Spleen (tissue), 11 donors: ENCODE measurements around the gene PHF3. TPM values are rescaled to one million over a fixed set of nuclear protein-coding genes. Genes with fewer than 3 reads are reported as not detected.
"Not testable (repeated sequence)": the region's sequence is repeated elsewhere in the genome, so short reads cannot be mapped to it uniquely, and the experiment has no call there.

Source experiments
- DNase-seq: peaks from one replicate; pipeline ENCODE4 v3.0.0-alpha.2; 2020
- H3K27ac ChIP-seq, 8 donors: fragments of 200-600 bp; sonication (generic) in 7 of 8; 1 replicate in 4 of 8; 2 replicates in 4 of 8; pipeline versions ENCODE4 v1.5.0 to v1.8.0; 2016 to 2021; ENCODE audit warnings: inconsistent platforms in 4 of 8, mild to moderate bottlenecking in 4 of 8, moderate library complexity in 1 of 8
- H3K27me3 ChIP-seq, 7 donors: fragments of 200-600 bp; sonication (generic) in 6 of 7; replicated peaks in 1 of 7; 1 replicate in 4 of 7; 2 replicates in 3 of 7; pipeline versions ENCODE4 v1.5.0 to v1.8.0; 2016 to 2021; ENCODE audit warnings: inconsistent platforms in 3 of 7, mild to moderate bottlenecking in 1 of 7
- H3K36me3 ChIP-seq, 6 donors: fragments of 200-600 bp; sonication (generic) in 5 of 6; 1 replicate in 4 of 6; 2 replicates in 2 of 6; pipeline versions ENCODE4 v1.5.0 to v1.8.0; 2016 to 2021; ENCODE audit warnings: inconsistent platforms in 2 of 6
- H3K4me1 ChIP-seq, 6 donors: fragments of 200-600 bp; sonication (generic) in 5 of 6; 1 replicate in 3 of 6; 2 replicates in 3 of 6; pipeline versions ENCODE4 v1.5.0 to v1.8.0; 2016 to 2021; ENCODE audit warnings: inconsistent platforms in 3 of 6
- H3K4me3 ChIP-seq, 8 donors: fragments of 200-600 bp; sonication (generic) in 7 of 8; 1 replicate in 4 of 8; 2 replicates in 4 of 8; pipeline versions ENCODE4 v1.5.0 to v1.8.0; 2016 to 2021; ENCODE audit warnings: inconsistent platforms in 4 of 8, mild to moderate bottlenecking in 4 of 8, moderate library complexity in 2 of 8
- H3K9me3 ChIP-seq, 8 donors: fragments of 200-600 bp; sonication (generic) in 7 of 8; 1 replicate in 4 of 8; 2 replicates in 4 of 8; pipeline versions ENCODE4 v1.5.0 to v1.8.0; 2016 to 2021; ENCODE audit warnings: inconsistent platforms in 4 of 8
- POLR2A ChIP-seq, 3 donors: fragments of 450-650 bp; IDR thresholded peaks; one replicate each; pipeline ENCODE4 v1.5.1; 2017; ENCODE audit warnings: antibody characterized with exemption in 3 of 3, mild to moderate bottlenecking in 1 of 3
- POLR2AphosphoS5 ChIP-seq, 3 donors: sonication (generic); formaldehyde crosslinking; IDR thresholded peaks; one replicate each; pipeline ENCODE4 v1.5.1; 2017; ENCODE audit warnings: antibody characterized with exemption in 3 of 3
- WGBS, 5 donors: extraction: QIAGEN DNeasy Blood & Tissue Kit in 3 of 5; methylation state at CpG; one replicate each; pipeline versions ENCODE4 v1.1.5 to v1.1.7; 2013 to 2018; 5-methylcytosine and 5-hydroxymethylcytosine counted together
- intact Hi-C: fragments of 100-400 bp; cut with DNase I; formaldehyde crosslinking; loops from one replicate; pipeline ENCODE4 v1.15.0; 2023; ENCODE audit warnings: low total_unique reads
- polyA plus RNA-seq, 3 donors: library from polyadenylated mRNA; stranded (reverse); fragments of 200-250 nt; gene quantifications; one replicate each; pipeline ENCODE4 v1.2.1, GENCODE V29; 2013
- total RNA-seq, 7 donors: library from RNA; depleted of rRNA in 3 of 7; stranded (reverse); fragments of >200 nt in 3 of 7; fragmentation: NEBNext Ultra II Directional in 4 of 7; extraction: Animal tissue kit (Norgen Biotek cat#: 25700) in 4 of 7; gene quantifications; one replicate each; pipeline versions ENCODE4 v1.1.0 to v1.2.1, GENCODE V29; 2016 to 2021
- TF ChIP-seq, protein P1 (sequence below), 11 experiments: fragments of 200-600 bp in 7 of 11; fragments of 450-650 bp in 4 of 11; sonication (generic) in 4 of 11; IDR thresholded peaks in 8 of 11; conservative IDR thresholded peaks in 3 of 11; 1 replicate in 7 of 11; 2 replicates in 4 of 11; pipeline versions ENCODE4 v1.4.0 to v1.8.0; 2016 to 2021; ENCODE audit warnings: antibody characterized with exemption in 11 of 11, inconsistent platforms in 4 of 11, mild to moderate bottlenecking in 1 of 11
- donor health status: healthy with polysubstance abuse.
- donor health status: DM: no; HTN: no; CAD: no; lungs with moderate emphysema.
- donor health status: DM: no; HTN: no; CAD: no.
- donor health status: Bipolar disorder and iron deficiency.
- donor health status: healthy.
- donor health status: DM: no; HTN: no; CAD: no.
- donor health status: DM: yes; HTN: yes; CAD: no.

The PHF3 gene
- total and polyA plus RNA-seq, 10 donors, result 7.5 to 111 (median 71.8) TPM

DNA sequence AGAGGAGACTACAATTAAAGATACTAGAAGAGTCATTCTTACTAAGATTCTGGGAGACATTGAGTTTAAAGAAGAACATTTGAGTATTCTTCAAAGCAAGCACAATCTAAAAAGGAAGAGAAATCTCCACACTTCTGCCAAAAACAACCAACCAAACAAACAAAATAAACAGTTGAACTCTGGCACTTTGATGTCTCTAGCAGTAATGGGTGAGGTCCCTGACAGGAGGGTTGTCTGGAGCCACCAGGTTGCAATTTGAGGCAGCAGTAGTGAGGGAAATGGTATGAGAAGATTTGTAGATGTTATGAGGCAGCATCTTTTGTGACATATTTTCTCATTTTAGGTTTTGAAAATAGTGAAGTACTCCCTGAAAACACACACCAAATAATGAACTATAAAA lies 108.1 kb downstream of the PHF3 start:
- DNase-seq, result no peak
- H3K4me3 ChIP-seq, result no peak overlapping the region
- intact Hi-C loops, result no loop called here

DNA sequence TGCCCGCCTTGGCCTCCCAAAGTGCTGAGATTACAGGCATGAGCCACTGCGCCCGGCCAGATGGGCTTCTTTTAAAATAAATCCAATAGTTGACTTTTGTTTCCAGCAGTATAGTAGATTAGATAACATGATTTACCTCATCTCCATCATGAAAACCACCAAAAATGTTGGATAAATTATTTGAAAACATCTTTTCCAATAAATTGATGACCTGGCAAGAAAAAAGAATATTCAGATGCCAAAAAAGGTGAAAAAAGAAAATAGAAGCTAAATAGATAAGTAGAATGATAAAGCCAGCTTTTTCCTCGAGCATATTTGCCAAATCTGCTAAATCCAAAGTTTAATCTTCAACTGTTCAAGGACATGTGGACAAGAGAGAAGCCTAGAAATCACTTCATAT lies 109.2 kb downstream of the PHF3 start:
- H3K4me3 ChIP-seq, result no peak overlapping the region
- H3K4me1 ChIP-seq, result no peaks in the 10 kb centered on the region
- intact Hi-C loops, result no loop called here
- TF ChIP-seq POLR2A (IDR thresholded peaks at IDR 0.05) (no peak), POLR2AphosphoS5 (IDR thresholded peaks at IDR 0.05) (no peak)
- TF ChIP-seq, protein P1, sequence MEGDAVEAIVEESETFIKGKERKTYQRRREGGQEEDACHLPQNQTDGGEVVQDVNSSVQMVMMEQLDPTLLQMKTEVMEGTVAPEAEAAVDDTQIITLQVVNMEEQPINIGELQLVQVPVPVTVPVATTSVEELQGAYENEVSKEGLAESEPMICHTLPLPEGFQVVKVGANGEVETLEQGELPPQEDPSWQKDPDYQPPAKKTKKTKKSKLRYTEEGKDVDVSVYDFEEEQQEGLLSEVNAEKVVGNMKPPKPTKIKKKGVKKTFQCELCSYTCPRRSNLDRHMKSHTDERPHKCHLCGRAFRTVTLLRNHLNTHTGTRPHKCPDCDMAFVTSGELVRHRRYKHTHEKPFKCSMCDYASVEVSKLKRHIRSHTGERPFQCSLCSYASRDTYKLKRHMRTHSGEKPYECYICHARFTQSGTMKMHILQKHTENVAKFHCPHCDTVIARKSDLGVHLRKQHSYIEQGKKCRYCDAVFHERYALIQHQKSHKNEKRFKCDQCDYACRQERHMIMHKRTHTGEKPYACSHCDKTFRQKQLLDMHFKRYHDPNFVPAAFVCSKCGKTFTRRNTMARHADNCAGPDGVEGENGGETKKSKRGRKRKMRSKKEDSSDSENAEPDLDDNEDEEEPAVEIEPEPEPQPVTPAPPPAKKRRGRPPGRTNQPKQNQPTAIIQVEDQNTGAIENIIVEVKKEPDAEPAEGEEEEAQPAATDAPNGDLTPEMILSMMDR (IDR thresholded peaks at IDR 0.05 in 8 of 11, conservative IDR thresholded peaks at IDR 0.05 in 3 of 11), result no peak
- 85 to 94% (median 91%) methylated on average over 4 of the region's 4 CpGs for WGBS, 5 donors
- peaks cover 0 to 9% (median 0%) of the 10 kb centered on the region in 8 donors for H3K9me3 ChIP-seq
- H3K27me3 ChIP-seq, result no peaks in the 10 kb centered on the region
- H3K27ac ChIP-seq, result no peak overlapping the region
- H3K36me3 ChIP-seq, result no peaks in the 10 kb centered on the region
- DNase-seq, result no peak

More for the DNA sequence above, 108.1 kb downstream of the PHF3 start:
- no peak overlapping the region for H3K27ac ChIP-seq
- TF ChIP-seq, protein P1 (IDR thresholded peaks at IDR 0.05 in 8 of 11, conservative IDR thresholded peaks at IDR 0.05 in 3 of 11), result no peak
- TF ChIP-seq POLR2A (IDR thresholded peaks at IDR 0.05) (no peak), POLR2AphosphoS5 (IDR thresholded peaks at IDR 0.05) (no peak)
- no peaks in the 10 kb centered on the region for H3K4me1 ChIP-seq
- H3K9me3 ChIP-seq, result peaks cover 0 to 9% (median 0%) of the 10 kb centered on the region in 8 donors
- no peaks in the 10 kb centered on the region for H3K27me3 ChIP-seq
- H3K36me3 ChIP-seq, result no peaks in the 10 kb centered on the region

DNA sequence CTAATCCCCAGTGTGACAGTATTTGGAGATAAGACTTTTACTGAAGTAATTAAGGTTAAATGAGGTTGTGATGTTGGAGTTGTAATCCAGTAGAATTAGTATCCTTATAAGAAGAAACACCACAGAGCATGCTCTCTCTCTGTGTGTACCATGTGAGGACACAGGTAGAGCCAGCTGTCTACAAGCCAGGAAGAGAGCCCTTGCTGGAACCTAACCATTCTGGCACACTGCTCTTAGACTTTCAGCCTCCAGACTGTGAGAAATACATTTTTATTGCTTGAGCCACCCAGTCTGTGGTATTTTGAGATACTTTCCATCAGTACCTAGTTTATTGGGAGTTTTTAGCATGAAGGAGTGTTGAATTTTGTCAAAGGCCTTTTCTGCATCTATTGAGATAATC lies 110.2 kb downstream of the PHF3 start:
- DNase-seq, result no peak
- no peaks in the 10 kb centered on the region for H3K4me1 ChIP-seq
- H3K9me3 ChIP-seq, result peaks cover 0 to 9% (median 0%) of the 10 kb centered on the region in 8 donors
- H3K36me3 ChIP-seq, result no peaks in the 10 kb centered on the region
- intact Hi-C loops, result no loop called here
- TF ChIP-seq, protein P1 (IDR thresholded peaks at IDR 0.05 in 8 of 11, conservative IDR thresholded peaks at IDR 0.05 in 3 of 11), result no peak
- TF ChIP-seq POLR2A (IDR thresholded peaks at IDR 0.05) (no peak), POLR2AphosphoS5 (IDR thresholded peaks at IDR 0.05) (no peak)
- H3K27ac ChIP-seq, result no peak overlapping the region
- no peak overlapping the region for H3K4me3 ChIP-seq
- H3K27me3 ChIP-seq, result no peaks in the 10 kb centered on the region

DNA sequence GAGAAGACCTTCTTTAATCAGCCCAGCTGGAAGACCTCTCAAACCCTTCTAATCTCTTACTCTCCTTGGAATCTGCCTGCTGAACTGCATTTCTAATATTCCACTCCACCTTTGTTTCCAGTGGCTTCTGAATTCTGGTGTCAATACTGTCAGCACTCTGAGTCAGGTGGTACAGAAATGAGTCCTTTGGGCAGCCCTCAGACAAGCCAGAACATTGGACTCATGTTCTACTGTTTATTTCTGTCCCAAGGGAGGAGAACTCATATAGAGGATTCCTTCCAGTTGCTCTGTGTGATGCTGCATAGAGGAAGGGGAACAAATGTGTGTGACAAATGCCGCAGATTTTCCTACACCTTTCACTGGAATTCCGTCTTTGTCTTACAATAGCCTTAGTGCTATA lies 114.8 kb downstream of the PHF3 start:
- intact Hi-C loops, result no loop called here
- Histone ChIP-seq H3K27ac (no peak overlapping the region), H3K9me3 (peaks cover 0 to 14% (median 0%) of the 10 kb centered on the region in 8 donors), H3K4me3 (no peak overlapping the region), H3K27me3 (no peaks in the 10 kb centered on the region), H3K4me1 (no peaks in the 10 kb centered on the region), H3K36me3 (no peaks in the 10 kb centered on the region)
- WGBS, 5 donors, result 87 to 100% (median 98%) methylated on average over 2 of the region's 2 CpGs
- DNase-seq, result no peak
- no peak for TF ChIP-seq POLR2AphosphoS5 (IDR thresholded peaks at IDR 0.05)
- no peak for TF ChIP-seq POLR2A (IDR thresholded peaks at IDR 0.05)
- TF ChIP-seq, protein P1 (IDR thresholded peaks at IDR 0.05 in 8 of 11, conservative IDR thresholded peaks at IDR 0.05 in 3 of 11), result no peak

DNA sequence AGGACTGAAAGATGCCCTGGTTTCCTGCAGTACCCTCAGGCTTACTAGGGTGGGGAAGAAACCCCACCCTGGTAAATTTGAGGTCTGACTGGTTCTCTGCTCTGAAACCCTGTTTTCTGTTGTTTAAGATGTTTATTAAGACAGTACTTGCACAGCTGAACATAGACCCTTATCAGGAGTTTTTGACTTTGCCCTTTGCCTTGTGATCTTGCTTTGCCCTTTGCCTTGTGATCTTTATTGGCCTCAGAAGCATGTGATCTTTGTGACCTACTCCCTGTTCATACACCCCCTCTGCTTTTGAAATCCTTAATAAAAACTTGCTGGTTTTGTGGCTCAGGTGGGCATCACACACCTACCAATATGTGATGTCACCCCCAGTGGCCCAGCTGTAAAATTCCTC lies 121.7 kb downstream of the PHF3 start:
- DNase-seq, H3K27me3 ChIP-seq, intact Hi-C loops, H3K36me3 ChIP-seq, H3K4me1 ChIP-seq, H3K4me3 ChIP-seq, H3K27ac ChIP-seq: not testable (repeated sequence)
- peaks cover 0 to 30% (median 21%) of the 10 kb centered on the region in 8 donors for H3K9me3 ChIP-seq
